Activated CD4-positive, alpha-beta T cell treated with anti-CD3 and anti-CD28 coated beads for 24 hours (primary cell): Measurements from ENCODE around the gene WDR18.
A peak's percentile ranks its signal among the peaks of the same experiment; 100 is the strongest.

ENCODE experiments used
- DNase-seq, 2 donors: peaks; one replicate each; pipeline ENCODE4 v3.0.0-alpha.2; 2020; ENCODE audit warnings: low read depth in 2 of 2

WDR18 gene

GRCh38 chr19:991932-992669 is 8.0 kb downstream of the WDR18 start:
- DNase-seq: no peak

GRCh38 chr19:992670-993055 is 8.5 kb downstream of the WDR18 start:
- no peak for DNase-seq

- no peak for DNase-seq
Observed at GRCh38 chr19:993361-993830, 9.3 kb downstream of the WDR18 start.

- DNase-seq: no peak
Observed at GRCh38 chr19:993831-994393, 9.8 kb downstream of the WDR18 start.

GRCh38 chr19:994516-994915 is 10.4 kb downstream of the WDR18 start:
- no peak for DNase-seq

GRCh38 chr19:995051-995827 is 11.1 kb downstream of the WDR18 start:
- no peak for DNase-seq

GRCh38 chr19:996051-996838 is 12.1 kb downstream of the WDR18 start:
- peak; percentile 37 to 38 for DNase-seq

GRCh38 chr19:998064-998463 is 13.9 kb downstream of the WDR18 start:
- no peak for DNase-seq

- DNase-seq: no peak
Observed at GRCh38 chr19:999379-999719, 15.2 kb downstream of the WDR18 start.

GRCh38 chr19:1000095-1000494 is 15.9 kb downstream of the WDR18 start, which contains the start of gene GRIN3B:
TSS of gene GRIN3B (plus strand) at chr19:1000419. CDS start at chr19:1000438, 19 bp downstream.
- peak; percentile 46 to 63 for DNase-seq

GRCh38 chr19:1000591-1001537 is 16.7 kb downstream of the WDR18 start:
- no peak for DNase-seq

- peak; percentile 48 to 66 for DNase-seq
Observed at GRCh38 chr19:1001538-1002166, 17.5 kb downstream of the WDR18 start.

GRCh38 chr19:1002600-1002999 is 18.5 kb downstream of the WDR18 start:
- DNase-seq: no peak

- DNase-seq: no peak
Observed at GRCh38 chr19:1003283-1003682, 19.1 kb downstream of the WDR18 start.

GRCh38 chr19:1004204-1004802 is 20.2 kb downstream of the WDR18 start:
- DNase-seq: no peak

GRCh38 chr19:1004803-1005664 is 20.9 kb downstream of the WDR18 start:
- no peak for DNase-seq

- no peak for DNase-seq
Observed at GRCh38 chr19:1006711-1007398, 22.7 kb downstream of the WDR18 start.
